HepG2 (cell line): ENCODE results near the gene LMAN1L. TPM values are rescaled to one million over a fixed set of nuclear protein-coding genes. Genes with fewer than 3 reads are reported as not detected.
A peak's percentile ranks its signal among the peaks of the same experiment; 100 is the strongest.

Experiments used
- ARID4A ChIP-seq: sonication (generic); formaldehyde crosslinking; IDR thresholded peaks from 2 replicates; pipeline ENCODE4 v1.5.0; 2020; ENCODE audit warnings: mild to moderate bottlenecking, missing genetic modification reagents, borderline replicate concordance
- HMG20A ChIP-seq: IDR thresholded peaks from 2 replicates; pipeline ENCODE4 v1.6.1; 2016; ENCODE audit warnings: borderline replicate concordance
- KLF9 ChIP-seq: IDR thresholded peaks from 2 replicates; pipeline ENCODE4 v1.6.1; 2016; ENCODE audit warnings: low read depth
- U2AF1 ChIP-seq: fragments of 200-400 bp; formaldehyde crosslinking; optimal IDR thresholded peaks from 2 replicates; pipeline ENCODE3; 2017; ENCODE audit warnings: mild to moderate bottlenecking, low read depth, low read length
- ZNF276 ChIP-seq: sonication (generic); formaldehyde crosslinking; IDR thresholded peaks from 2 replicates; pipeline ENCODE4 v1.4.0; 2020; ENCODE audit warnings: mild to moderate bottlenecking, low read depth, missing genetic modification reagents
- ZNF281 ChIP-seq: sonication (generic); formaldehyde crosslinking; IDR thresholded peaks from 2 replicates; pipeline ENCODE4 v1.4.0; 2020; ENCODE audit warnings: missing genetic modification reagents, borderline replicate concordance
- ZNF446 ChIP-seq: sonication (generic); formaldehyde crosslinking; IDR thresholded peaks from 2 replicates; pipeline ENCODE4 v1.5.0; 2020; ENCODE audit warnings: mild to moderate bottlenecking, missing genetic modification reagents
- ZZZ3 ChIP-seq: sonication (generic); formaldehyde crosslinking; IDR thresholded peaks from 2 replicates; pipeline ENCODE4 v1.4.0; 2020; ENCODE audit warnings: missing genetic modification reagents, mild to moderate bottlenecking, borderline replicate concordance
- polyA plus RNA-seq, 8 experiments: library from polyadenylated mRNA; depleted of rRNA in 3 of 8; stranded (reverse) in 7 of 8; unstranded in 1 of 8; fragments of >200 nt; fragmentation: Illumina TruSeq in 4 of 8; extraction: Trizol in 4 of 8; gene quantifications; 2 replicates each; pipeline versions ENCODE4 v1.2.1 to v1.2.3, GENCODE V29; 2011 to 2016; ENCODE audit warnings: low read depth in 4 of 8, missing spikeins in 1 of 8, mixed read lengths in 1 of 8; ENCODE audit not compliant: insufficient read depth in 1 of 8
- total RNA-seq, 5 experiments: library from RNA; depleted of rRNA; stranded (reverse); fragments of >200 nt; fragmentation: Illumina TruSeq; extraction: Trizol; gene quantifications; 2 replicates each; pipeline ENCODE4 v1.2.3, GENCODE V29; 2016; ENCODE audit warnings: low read depth in 1 of 5
- TF ChIP-seq, protein P1 (sequence below): IDR thresholded peaks from 2 replicates; pipeline ENCODE4 v1.4.0; 2020; ENCODE audit warnings: mild to moderate bottlenecking, missing genetic modification reagents

LMAN1L gene
- total and polyA plus RNA-seq, 2 of the 13 experiments (the other 11 are each of a cell fraction or from before 2014, with no cell fraction given): not detected

DNA sequence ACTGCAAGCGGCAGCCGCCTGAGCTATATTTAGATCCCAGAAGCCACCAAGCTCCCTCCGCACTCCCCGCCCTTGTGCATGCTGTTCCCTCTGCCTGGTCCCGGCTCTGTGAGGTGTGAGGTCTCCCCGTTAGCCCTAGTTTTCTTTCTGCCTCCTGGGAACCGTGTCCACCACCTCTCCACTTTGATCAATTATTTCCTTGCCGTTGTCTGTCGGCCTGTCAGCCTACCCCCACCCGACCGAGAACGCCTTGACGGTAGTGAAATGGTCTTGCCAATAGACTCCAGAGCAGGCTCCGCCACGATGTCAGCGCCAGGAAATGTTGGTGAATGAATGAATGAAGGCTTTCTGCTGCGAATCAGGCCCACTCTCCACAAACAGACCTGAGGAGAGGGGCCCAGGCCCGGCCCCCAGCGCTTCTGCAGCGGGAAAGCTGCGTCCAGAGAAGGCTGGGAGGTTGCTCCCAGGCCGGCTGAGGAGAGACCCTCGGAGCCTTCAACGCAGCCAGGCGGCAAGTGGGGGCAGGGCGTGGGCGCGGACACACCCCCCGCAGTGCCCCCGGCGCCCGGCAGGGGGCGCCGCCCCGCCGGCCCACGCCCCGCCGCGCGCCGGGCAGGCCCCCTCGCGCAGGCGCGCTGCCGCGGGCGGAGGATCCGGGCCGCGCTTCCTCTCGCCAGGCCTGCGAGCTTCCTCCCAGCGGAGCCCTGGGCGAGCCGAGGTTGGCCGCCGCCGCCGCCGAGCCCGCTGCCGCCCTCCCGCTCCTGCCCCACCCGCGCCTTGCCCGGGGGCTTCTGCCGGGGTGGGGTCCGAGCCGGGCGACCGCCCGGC lies 31.0 kb upstream of the LMAN1L start, which contains the start of gene CSK (continued):
- TF ChIP-seq, protein P1, sequence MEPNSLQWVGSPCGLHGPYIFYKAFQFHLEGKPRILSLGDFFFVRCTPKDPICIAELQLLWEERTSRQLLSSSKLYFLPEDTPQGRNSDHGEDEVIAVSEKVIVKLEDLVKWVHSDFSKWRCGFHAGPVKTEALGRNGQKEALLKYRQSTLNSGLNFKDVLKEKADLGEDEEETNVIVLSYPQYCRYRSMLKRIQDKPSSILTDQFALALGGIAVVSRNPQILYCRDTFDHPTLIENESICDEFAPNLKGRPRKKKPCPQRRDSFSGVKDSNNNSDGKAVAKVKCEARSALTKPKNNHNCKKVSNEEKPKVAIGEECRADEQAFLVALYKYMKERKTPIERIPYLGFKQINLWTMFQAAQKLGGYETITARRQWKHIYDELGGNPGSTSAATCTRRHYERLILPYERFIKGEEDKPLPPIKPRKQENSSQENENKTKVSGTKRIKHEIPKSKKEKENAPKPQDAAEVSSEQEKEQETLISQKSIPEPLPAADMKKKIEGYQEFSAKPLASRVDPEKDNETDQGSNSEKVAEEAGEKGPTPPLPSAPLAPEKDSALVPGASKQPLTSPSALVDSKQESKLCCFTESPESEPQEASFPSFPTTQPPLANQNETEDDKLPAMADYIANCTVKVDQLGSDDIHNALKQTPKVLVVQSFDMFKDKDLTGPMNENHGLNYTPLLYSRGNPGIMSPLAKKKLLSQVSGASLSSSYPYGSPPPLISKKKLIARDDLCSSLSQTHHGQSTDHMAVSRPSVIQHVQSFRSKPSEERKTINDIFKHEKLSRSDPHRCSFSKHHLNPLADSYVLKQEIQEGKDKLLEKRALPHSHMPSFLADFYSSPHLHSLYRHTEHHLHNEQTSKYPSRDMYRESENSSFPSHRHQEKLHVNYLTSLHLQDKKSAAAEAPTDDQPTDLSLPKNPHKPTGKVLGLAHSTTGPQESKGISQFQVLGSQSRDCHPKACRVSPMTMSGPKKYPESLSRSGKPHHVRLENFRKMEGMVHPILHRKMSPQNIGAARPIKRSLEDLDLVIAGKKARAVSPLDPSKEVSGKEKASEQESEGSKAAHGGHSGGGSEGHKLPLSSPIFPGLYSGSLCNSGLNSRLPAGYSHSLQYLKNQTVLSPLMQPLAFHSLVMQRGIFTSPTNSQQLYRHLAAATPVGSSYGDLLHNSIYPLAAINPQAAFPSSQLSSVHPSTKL (CRISPR knock-in tag): peak; percentile 9; the same call in 1 of the 2 replicates
- TF ChIP-seq ZNF276 (CRISPR knock-in tag) (no peak), HMG20A (no peak), ZNF281 (CRISPR knock-in tag) (peak; percentile 81; the same call in 1 of the 2 replicates), KLF9 (peak; percentile 66), ARID4A (peak; percentile 35; the same call in 1 of the 2 replicates), ZNF446 (CRISPR knock-in tag) (no peak), ZZZ3 (no peak), U2AF1 (no peak)
